Measurements from ENCODE around the gene IGF2. TPM values are rescaled to one million over a fixed set of nuclear protein-coding genes. Genes with fewer than 3 reads are reported as not detected.

The IGF2 gene
- total RNA-seq, 5 donors from 2014 or later (not counting 1 experiment from before 2014, with no cell fraction given) = 0.30 to 0.98 (median 0.60) TPM; not detected in 1

- Mint-ChIP-seq H3K36me3 (no peaks in the 10 kb centered on the region), H3K9me3 (no peaks in the 10 kb centered on the region), H3K27me3 (peaks cover 42 to 61% of the 10 kb centered on the region in 2 donors), H3K4me3 (peak overlapping the region in 1 of 3 donors; percentile 34), H3K27ac (no peak overlapping the region), H3K4me1 (peaks cover 0 to 22% (median 10%) of the 10 kb centered on the region in 3 donors)
- Histone ChIP-seq H3K27ac (ENCODE audit: low read length) (no peak overlapping the region), H3K4me3 (ENCODE audit: control insufficient read depth in 1 of 2, extremely low read depth in 1 of 2, low read length in 1 of 2) (no peak overlapping the region), H3K9me3 (no peaks in the 10 kb centered on the region), H3K4me1 (ENCODE audit: control insufficient read depth in 1 of 2, extremely low read depth in 1 of 2, insufficient read depth in 2 of 2, low read length in 2 of 2) (peaks cover 3 to 28% of the 10 kb centered on the region in 2 experiments), H3K27me3 (replicated peaks in 1 of 2; ENCODE audit: control insufficient read depth in 2 of 2, extremely low read depth in 1 of 2, insufficient read depth in 2 of 2, low read length in 1 of 2) (peaks cover 6 to 79% of the 10 kb centered on the region in 2 experiments), H3K36me3 (ENCODE audit: control insufficient read depth in 2 of 2, extremely low read depth in 1 of 2, insufficient read depth in 1 of 2, low read length in 1 of 2) (no peaks in the 10 kb centered on the region)
- 6% methylated on average over 87 of the region's 102 CpGs for WGBS (ENCODE audit: insufficient coverage)
- DNase-seq (no peak), ATAC-seq (replicated peaks in 1 of 4) (no peak)
- CTCF ChIA-PET = interaction anchor here in 1 of 2 donors (0.9 to 1.3 kb wide), 2 partner anchors 11 to 232 kb away, joined by 4 to 5 read pairs; no protein-coding TSS in a partner anchor
- POLR2A ChIA-PET = no interaction called here
These were observed 1.5 kb upstream of the IGF2 start for GRCh38 chr11:2140411-2141400.

GRCh38 chr11:2139621-2140337 lies 590 bp upstream of the IGF2 start:
- CTCF ChIA-PET = interaction anchor here in 1 of 2 donors (0.5 kb wide), 1 partner anchor 307 kb away, joined by 8 read pairs; no protein-coding TSS in a partner anchor
- POLR2A ChIA-PET = no interaction called here
- H3K27me3 ChIP-seq (replicated peaks in 1 of 2; ENCODE audit: control insufficient read depth in 2 of 2, extremely low read depth in 1 of 2, insufficient read depth in 2 of 2, low read length in 1 of 2) = peaks cover 6 to 79% of the 10 kb centered on the region in 2 experiments
- H3K9me3 ChIP-seq = no peaks in the 10 kb centered on the region
- Mint-ChIP-seq H3K9me3 (no peaks in the 10 kb centered on the region), H3K27ac (no peak overlapping the region), H3K36me3 (no peaks in the 10 kb centered on the region), H3K27me3 (peaks cover 45 to 61% of the 10 kb centered on the region in 2 donors), H3K4me3 (no peak overlapping the region), H3K4me1 (peaks cover 0 to 22% (median 10%) of the 10 kb centered on the region in 3 donors)
- no peaks in the 10 kb centered on the region for H3K36me3 ChIP-seq (ENCODE audit: control insufficient read depth in 2 of 2, extremely low read depth in 1 of 2, insufficient read depth in 1 of 2, low read length in 1 of 2)
- ATAC-seq (replicated peaks in 1 of 4) = no peak
- H3K4me1 ChIP-seq (ENCODE audit: control insufficient read depth in 1 of 2, extremely low read depth in 1 of 2, insufficient read depth in 2 of 2, low read length in 2 of 2) = peaks cover 3 to 28% of the 10 kb centered on the region in 2 experiments
- DNase-seq = no peak
- H3K27ac ChIP-seq (ENCODE audit: low read length) = no peak overlapping the region
- 7% methylated on average over 50 of the region's 57 CpGs for WGBS (ENCODE audit: insufficient coverage)
- H3K4me3 ChIP-seq (ENCODE audit: control insufficient read depth in 1 of 2, extremely low read depth in 1 of 2, low read length in 1 of 2) = no peak overlapping the region

- Histone ChIP-seq H3K27ac (ENCODE audit: low read length) (no peak overlapping the region), H3K9me3 (no peaks in the 10 kb centered on the region), H3K27me3 (replicated peaks in 1 of 2; ENCODE audit: control insufficient read depth in 2 of 2, extremely low read depth in 1 of 2, insufficient read depth in 2 of 2, low read length in 1 of 2) (peaks cover 6 to 80% of the 10 kb centered on the region in 2 experiments), H3K4me3 (ENCODE audit: control insufficient read depth in 1 of 2, extremely low read depth in 1 of 2, low read length in 1 of 2) (no peak overlapping the region), H3K36me3 (ENCODE audit: control insufficient read depth in 2 of 2, extremely low read depth in 1 of 2, insufficient read depth in 1 of 2, low read length in 1 of 2) (no peaks in the 10 kb centered on the region), H3K4me1 (ENCODE audit: control insufficient read depth in 1 of 2, extremely low read depth in 1 of 2, insufficient read depth in 2 of 2, low read length in 2 of 2) (peaks cover 0 to 22% of the 10 kb centered on the region in 2 experiments)
- CTCF ChIA-PET = interaction anchor here in 1 of 2 donors (0.6 kb wide), 1 partner anchor 13 kb away, joined by 3 read pairs; no protein-coding TSS in a partner anchor
- Mint-ChIP-seq H3K4me3 (peak overlapping the region; percentile 69 to 76 (median 74)), H3K27ac (no peak overlapping the region), H3K36me3 (no peaks in the 10 kb centered on the region), H3K9me3 (no peaks in the 10 kb centered on the region), H3K27me3 (peaks cover 44 to 64% of the 10 kb centered on the region in 2 donors), H3K4me1 (peaks cover 0 to 18% (median 8%) of the 10 kb centered on the region in 3 donors)
- POLR2A ChIA-PET = no interaction called here
- peak; percentile 30 to 47 (median 38) for ATAC-seq (replicated peaks in 1 of 4)
- DNase-seq = no peak
- 2% methylated on average over 59 of the region's 68 CpGs for WGBS (ENCODE audit: insufficient coverage)
These were observed 612 bp downstream of the IGF2 start for GRCh38 chr11:2138431-2139122.

DNA sequence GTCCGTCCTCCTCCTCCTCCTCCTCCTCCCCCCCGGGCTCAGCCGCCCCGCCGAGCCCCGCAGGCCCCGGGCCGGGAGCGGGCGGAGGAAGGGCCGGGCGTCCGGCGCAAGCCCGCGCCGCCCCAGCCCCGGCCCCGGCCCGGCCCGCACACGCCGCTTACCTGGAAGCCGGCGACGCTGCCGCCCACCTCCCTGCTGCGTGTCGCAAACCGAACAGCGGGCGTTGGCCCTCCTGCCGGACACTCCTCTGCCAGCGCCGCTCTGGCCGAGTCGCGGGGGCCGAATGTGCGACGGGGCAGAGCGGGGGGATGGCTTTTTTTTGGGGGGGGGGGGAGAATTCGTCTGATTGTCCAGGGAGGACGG lies 1.1 kb downstream of the IGF2 start:
- Histone ChIP-seq H3K27me3 (replicated peaks in 1 of 2; ENCODE audit: control insufficient read depth in 2 of 2, extremely low read depth in 1 of 2, insufficient read depth in 2 of 2, low read length in 1 of 2) (peaks cover 6 to 81% of the 10 kb centered on the region in 2 experiments), H3K36me3 (ENCODE audit: control insufficient read depth in 2 of 2, extremely low read depth in 1 of 2, insufficient read depth in 1 of 2, low read length in 1 of 2) (no peaks in the 10 kb centered on the region), H3K9me3 (no peaks in the 10 kb centered on the region), H3K4me1 (ENCODE audit: control insufficient read depth in 1 of 2, extremely low read depth in 1 of 2, insufficient read depth in 2 of 2, low read length in 2 of 2) (peaks cover 0 to 22% of the 10 kb centered on the region in 2 experiments), H3K4me3 (ENCODE audit: control insufficient read depth in 1 of 2, extremely low read depth in 1 of 2, low read length in 1 of 2) (no peak overlapping the region), H3K27ac (ENCODE audit: low read length) (no peak overlapping the region)
- WGBS (ENCODE audit: insufficient coverage) = 6% methylated on average over 32 of the region's 44 CpGs
- H3K4me1 Mint-ChIP-seq = peaks cover 0 to 16% (median 7%) of the 10 kb centered on the region in 3 donors
- no peak for ATAC-seq (replicated peaks in 1 of 4)
- no peak overlapping the region for H3K27ac Mint-ChIP-seq
- POLR2A ChIA-PET = no interaction called here
- no peaks in the 10 kb centered on the region for H3K36me3 Mint-ChIP-seq
- CTCF ChIA-PET = interaction anchor here in 1 of 2 donors (0.6 kb wide), 1 partner anchor 14 kb away, joined by 3 read pairs; no protein-coding TSS in a partner anchor
- H3K4me3 Mint-ChIP-seq = peak overlapping the region; percentile 69 to 76 (median 74)
- DNase-seq = no peak
- peaks cover 42 to 65% of the 10 kb centered on the region in 2 donors for H3K27me3 Mint-ChIP-seq
- H3K9me3 Mint-ChIP-seq = no peaks in the 10 kb centered on the region

DNA sequence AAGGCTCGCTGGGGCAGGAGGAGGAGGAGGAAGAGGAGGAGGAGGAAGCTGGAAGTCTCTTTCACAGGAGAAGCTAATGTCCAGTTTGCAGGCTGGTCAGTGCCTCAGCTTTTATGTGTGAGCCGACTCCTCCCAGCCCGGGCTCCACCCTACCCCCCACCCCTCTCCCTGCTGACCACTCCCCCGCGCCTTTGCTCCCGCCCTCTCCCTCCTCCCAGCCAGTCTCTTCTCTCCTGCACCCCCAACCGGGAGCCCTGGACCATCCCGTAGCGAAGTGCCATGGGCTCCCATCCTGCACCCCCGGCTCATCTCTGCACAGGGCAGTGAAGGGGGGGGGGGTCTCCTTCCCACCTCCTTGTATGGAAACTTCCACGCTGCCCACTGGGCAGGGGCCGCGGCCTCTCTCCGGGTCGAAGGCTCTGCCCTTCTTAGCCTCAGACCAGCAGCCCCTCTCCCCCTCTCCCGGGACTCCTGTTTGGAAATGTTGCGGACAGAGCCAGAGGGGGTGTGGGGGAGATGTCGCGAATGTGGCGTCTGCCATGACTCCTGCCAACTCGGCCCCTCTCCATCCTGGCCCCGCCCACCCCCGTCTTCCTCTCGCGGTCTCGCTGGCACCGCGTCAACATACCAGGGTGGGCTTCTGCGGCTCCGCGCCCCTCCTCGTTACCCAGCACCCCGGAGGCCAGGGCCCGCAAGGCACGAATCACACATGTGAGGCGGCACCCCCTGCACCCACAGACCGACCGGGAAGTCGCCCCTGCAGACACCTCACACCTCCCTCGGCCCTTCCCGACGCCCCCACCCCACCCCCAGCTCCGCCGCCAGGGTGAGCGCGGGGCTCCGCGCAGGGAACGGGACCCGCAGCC lies 1.8 kb downstream of the IGF2 start:
- no peaks in the 10 kb centered on the region for H3K9me3 ChIP-seq
- CTCF ChIA-PET = no interaction called here
- 5% methylated on average over 21 of the region's 50 CpGs for WGBS (ENCODE audit: insufficient coverage)
- H3K27me3 ChIP-seq (replicated peaks in 1 of 2; ENCODE audit: control insufficient read depth in 2 of 2, extremely low read depth in 1 of 2, insufficient read depth in 2 of 2, low read length in 1 of 2) = peaks cover 2 to 80% of the 10 kb centered on the region in 2 experiments
- ATAC-seq (replicated peaks in 1 of 4) (peak in 1 of 4 experiments; percentile 27), DNase-seq (no peak)
- Mint-ChIP-seq H3K27ac (no peak overlapping the region), H3K4me1 (peaks cover 0 to 11% (median 3%) of the 10 kb centered on the region in 3 donors), H3K4me3 (peak overlapping the region; percentile 28 to 76 (median 43)), H3K36me3 (no peaks in the 10 kb centered on the region), H3K27me3 (peaks cover 40 to 61% of the 10 kb centered on the region in 2 donors), H3K9me3 (no peaks in the 10 kb centered on the region)
- peak overlapping the region in 1 of 2 donors; percentile 23 for H3K4me3 ChIP-seq (ENCODE audit: control insufficient read depth in 1 of 2, extremely low read depth in 1 of 2, low read length in 1 of 2)
- H3K36me3 ChIP-seq (ENCODE audit: control insufficient read depth in 2 of 2, extremely low read depth in 1 of 2, insufficient read depth in 1 of 2, low read length in 1 of 2) = no peaks in the 10 kb centered on the region
- POLR2A ChIA-PET = no interaction called here
- no peak overlapping the region for H3K27ac ChIP-seq (ENCODE audit: low read length)
- H3K4me1 ChIP-seq (ENCODE audit: control insufficient read depth in 1 of 2, extremely low read depth in 1 of 2, insufficient read depth in 2 of 2, low read length in 2 of 2) = peaks cover 0 to 22% of the 10 kb centered on the region in 2 experiments

Data from T-cell (primary cell).